Kidney (tissue), 14 donors: Measurements from ENCODE around the gene MBD3L4. TPM values are rescaled to one million over a fixed set of nuclear protein-coding genes. Genes with fewer than 3 reads are reported as not detected.

ENCODE experiments used
- DNase-seq, 5 donors: peaks; one replicate each; pipeline ENCODE4 v3.0.0-alpha.2; 2013 to 2020
- FAIRE-seq: peaks from 2 replicates; lab custom pipeline; 2012; peaks lifted over from hg19 to GRCh38; lab: Jason Lieb, UNC
- H3K27ac ChIP-seq, 2 donors: one replicate each; pipeline ENCODE4 v1.7.0; 2013; ENCODE audit warnings: low read depth in 2 of 2, low read length in 2 of 2, inconsistent platforms in 1 of 2
- H3K27me3 ChIP-seq: one replicate; pipeline ENCODE4 v1.7.1; 2013; ENCODE audit warnings: low read length, inconsistent platforms; ENCODE audit not compliant: control insufficient read depth, insufficient read depth
- H3K36me3 ChIP-seq, 3 donors: one replicate each; pipeline versions ENCODE4 v1.7.0 to v1.7.1; 2013; ENCODE audit warnings: low read length in 3 of 3, control low read depth in 1 of 3, inconsistent platforms in 1 of 3; ENCODE audit not compliant: insufficient read depth in 3 of 3, control insufficient read depth in 2 of 3
- H3K4me1 ChIP-seq, 3 donors: one replicate each; pipeline versions ENCODE4 v1.7.0 to v1.7.1; 2013; ENCODE audit warnings: low read length in 3 of 3, inconsistent platforms in 1 of 3, low read depth in 1 of 3; ENCODE audit not compliant: control insufficient read depth in 2 of 3, insufficient read depth in 2 of 3
- H3K4me3 ChIP-seq, 3 donors: one replicate each; pipeline versions ENCODE4 v1.7.0 to v1.8.1; 2013; ENCODE audit warnings: low read length in 3 of 3, control low read depth in 1 of 3, inconsistent platforms in 1 of 3
- H3K9ac ChIP-seq, 3 donors: one replicate each; pipeline versions ENCODE4 v1.7.0 to v1.7.1; 2013; ENCODE audit warnings: low read length in 3 of 3, control low read depth in 1 of 3, inconsistent platforms in 1 of 3
- H3K9me3 ChIP-seq, 3 donors: one replicate each; pipeline versions ENCODE4 v1.7.0 to v1.7.1; 2013; ENCODE audit warnings: low read length in 3 of 3, control low read depth in 1 of 3, inconsistent platforms in 1 of 3; ENCODE audit not compliant: control insufficient read depth in 2 of 3, insufficient read depth in 1 of 3
- intact Hi-C: fragments of 100-400 bp; cut with DNase I; formaldehyde crosslinking; loops from one replicate; pipeline ENCODE4 v1.11.1; 2022
- polyA plus RNA-seq: library from polyadenylated mRNA; stranded (reverse); fragments of 350-450 nt; fragmentation: Illumina TruSeq; extraction: RNeasy Lipid Tissue Mini Kit (QIAGEN cat#74804); gene quantifications from one replicate; pipeline ENCODE4 v1.2.3, GENCODE V29; 2014; ENCODE audit warnings: low read depth, low replicate concordance; ENCODE audit not compliant: insufficient read depth
- total RNA-seq: library from RNA; stranded (reverse); fragmentation: NEBNext Ultra II Directional; extraction: Animal tissue kit (Norgen Biotek cat#: 25700); gene quantifications from one replicate; pipeline ENCODE4 v1.2.1, GENCODE V29; 2021
- TF ChIP-seq, protein P1 (sequence below): IDR thresholded peaks from 3 replicates; pipeline ENCODE4 v1.5.1; 2012; ENCODE audit warnings: mild to moderate bottlenecking, moderate library complexity, borderline replicate concordance; ENCODE audit not compliant: insufficient read depth; ENCODE audit errors: extremely low read depth
- donor health status: control.
- donor health status: control.
- donor health status: control.
- donor health status: control.
- donor health status: control.
- donor health status: DM: yes; HTN: yes; CAD: no.
- donor health status: Normal renal cell carcinoma (clear cell type).

MBD3L4 gene
- total and polyA plus RNA-seq, 2 donors from 2014 or later: not detected

DNA sequence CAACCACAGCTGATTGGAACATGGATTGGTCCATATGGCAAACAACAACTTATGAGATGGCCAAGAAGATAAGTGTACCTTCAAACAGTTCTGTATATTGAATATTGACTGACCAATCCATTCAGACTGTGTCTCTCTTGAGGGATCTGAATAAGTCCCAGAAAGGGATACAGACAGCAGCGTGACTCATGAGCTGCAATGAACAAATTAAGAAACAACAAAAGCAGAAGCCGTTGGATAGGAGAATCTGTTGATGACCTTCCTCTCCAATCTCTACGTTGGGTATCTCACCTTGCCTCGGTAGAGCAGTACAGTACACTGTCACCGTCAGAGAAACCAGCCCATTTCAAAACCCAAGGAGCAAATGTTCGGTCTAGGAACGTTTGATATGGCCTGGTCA lies 40.0 kb downstream of the MBD3L4 start:
- intact Hi-C loops: no loop called here
- FAIRE-seq (no peak), DNase-seq (no peak)
- TF ChIP-seq, protein P1, sequence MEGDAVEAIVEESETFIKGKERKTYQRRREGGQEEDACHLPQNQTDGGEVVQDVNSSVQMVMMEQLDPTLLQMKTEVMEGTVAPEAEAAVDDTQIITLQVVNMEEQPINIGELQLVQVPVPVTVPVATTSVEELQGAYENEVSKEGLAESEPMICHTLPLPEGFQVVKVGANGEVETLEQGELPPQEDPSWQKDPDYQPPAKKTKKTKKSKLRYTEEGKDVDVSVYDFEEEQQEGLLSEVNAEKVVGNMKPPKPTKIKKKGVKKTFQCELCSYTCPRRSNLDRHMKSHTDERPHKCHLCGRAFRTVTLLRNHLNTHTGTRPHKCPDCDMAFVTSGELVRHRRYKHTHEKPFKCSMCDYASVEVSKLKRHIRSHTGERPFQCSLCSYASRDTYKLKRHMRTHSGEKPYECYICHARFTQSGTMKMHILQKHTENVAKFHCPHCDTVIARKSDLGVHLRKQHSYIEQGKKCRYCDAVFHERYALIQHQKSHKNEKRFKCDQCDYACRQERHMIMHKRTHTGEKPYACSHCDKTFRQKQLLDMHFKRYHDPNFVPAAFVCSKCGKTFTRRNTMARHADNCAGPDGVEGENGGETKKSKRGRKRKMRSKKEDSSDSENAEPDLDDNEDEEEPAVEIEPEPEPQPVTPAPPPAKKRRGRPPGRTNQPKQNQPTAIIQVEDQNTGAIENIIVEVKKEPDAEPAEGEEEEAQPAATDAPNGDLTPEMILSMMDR: no peak
- no peak overlapping the region for H3K27ac ChIP-seq
- H3K9me3 ChIP-seq: peaks cover 0 to 1% (median 0%) of the 10 kb centered on the region in 3 donors
- H3K27me3 ChIP-seq: no peaks in the 10 kb centered on the region
- H3K9ac ChIP-seq: no peak overlapping the region
- no peaks in the 10 kb centered on the region for H3K36me3 ChIP-seq
- no peak overlapping the region for H3K4me3 ChIP-seq
- no peaks in the 10 kb centered on the region for H3K4me1 ChIP-seq

DNA sequence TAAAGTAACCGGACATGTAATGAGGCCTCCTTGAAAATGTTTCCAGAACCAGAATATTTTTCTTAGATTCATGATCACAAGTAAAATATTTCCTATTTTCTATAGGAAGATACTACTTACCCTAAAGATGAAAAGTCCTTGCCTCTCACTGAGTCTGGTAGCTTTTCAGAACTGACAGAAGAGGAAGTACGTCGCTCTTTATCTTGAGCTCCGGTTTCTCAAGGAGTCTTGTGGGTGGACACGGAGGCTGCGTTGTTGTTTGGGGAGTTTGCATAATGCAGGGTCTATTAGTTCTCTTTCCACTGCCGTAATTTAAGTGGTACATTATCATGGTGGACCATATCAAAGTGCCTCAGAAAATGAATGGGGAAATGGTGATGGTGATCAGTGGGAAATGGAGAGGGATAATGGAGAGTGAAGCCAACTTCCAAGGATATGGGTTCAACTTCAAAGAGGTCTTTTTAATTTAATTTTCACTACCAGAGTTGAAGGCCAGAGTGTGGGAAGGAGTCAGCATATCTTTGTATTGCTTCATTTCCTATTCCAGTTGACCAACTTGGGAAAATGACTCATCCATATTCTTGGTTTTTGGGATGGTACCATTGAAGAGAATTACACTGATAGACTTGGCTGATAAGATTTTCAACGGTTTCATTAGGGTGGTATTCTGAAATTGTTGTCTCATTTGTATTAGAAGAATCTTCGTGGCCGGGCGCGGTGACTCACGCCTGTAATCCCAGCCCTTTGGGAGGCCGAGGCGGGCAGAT lies 42.1 kb downstream of the MBD3L4 start:
- H3K27me3 ChIP-seq: no peaks in the 10 kb centered on the region
- intact Hi-C loops: no loop called here
- H3K4me3 ChIP-seq: no peak overlapping the region
- H3K9me3 ChIP-seq: peaks cover 0 to 2% (median 0%) of the 10 kb centered on the region in 3 donors
- no peaks in the 10 kb centered on the region for H3K4me1 ChIP-seq
- no peak for FAIRE-seq
- no peak for DNase-seq
- TF ChIP-seq, protein P1: no peak
- H3K36me3 ChIP-seq: no peaks in the 10 kb centered on the region
- no peak overlapping the region for H3K9ac ChIP-seq
- no peak overlapping the region for H3K27ac ChIP-seq

DNA sequence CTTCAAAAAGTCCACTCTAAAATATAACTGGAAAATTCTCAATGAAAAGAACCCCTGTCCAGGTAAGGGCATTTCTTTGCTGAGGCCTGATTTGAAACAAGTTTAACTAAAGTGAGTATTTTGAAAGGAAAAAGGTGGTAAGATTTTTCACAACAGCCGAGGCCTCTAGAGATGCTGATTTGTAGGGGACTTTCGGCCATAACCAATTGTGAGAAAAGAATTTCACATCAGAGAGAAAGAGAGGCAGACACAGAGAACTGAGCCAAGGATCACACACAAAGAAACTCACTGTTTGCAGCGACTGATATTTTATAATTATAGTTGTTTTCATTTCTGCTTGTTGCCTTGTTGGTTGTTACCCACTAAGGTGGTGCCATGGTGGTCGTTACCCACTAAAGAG lies 43.2 kb downstream of the MBD3L4 start:
- H3K4me3 ChIP-seq: no peak overlapping the region
- TF ChIP-seq, protein P1: no peak
- peaks cover 0 to 2% (median 0%) of the 10 kb centered on the region in 3 donors for H3K9me3 ChIP-seq
- no peaks in the 10 kb centered on the region for H3K36me3 ChIP-seq
- H3K27ac ChIP-seq: no peak overlapping the region
- intact Hi-C loops: no loop called here
- H3K4me1 ChIP-seq: no peaks in the 10 kb centered on the region
- FAIRE-seq (no peak), DNase-seq (no peak)
- H3K9ac ChIP-seq: no peak overlapping the region
- no peaks in the 10 kb centered on the region for H3K27me3 ChIP-seq
